ENCODE results near the gene SLC44A2.

Gene SLC44A2

GRCh38 chr19:10625003-10625761, at the start of gene SLC44A2:
TSS of gene SLC44A2 (plus strand) at chr19:10625553. CDS start at chr19:10625634, 81 bp downstream.
- in situ Hi-C loops (cut with MboI; ENCODE audit: low pct_unique_long_range_greater_than_20kb, low sequenced_read_pairs), result no loop called here
- no peak for DNase-seq

GRCh38 chr19:10577951-10578350, 47.4 kb upstream of the SLC44A2 start:
- in situ Hi-C loops (cut with MboI; ENCODE audit: low pct_unique_long_range_greater_than_20kb, low sequenced_read_pairs), result loop anchor here (10.0 kb wide), 1 partner anchor 67 kb away; no protein-coding TSS in a partner anchor
- no peak for DNase-seq

- peak; percentile 93 for DNase-seq
- in situ Hi-C loops (cut with MboI; ENCODE audit: low pct_unique_long_range_greater_than_20kb, low sequenced_read_pairs), result no loop called here
Observed at GRCh38 chr19:10580979-10581631, 44.2 kb upstream of the SLC44A2 start.

GRCh38 chr19:10582091-10582490, 43.3 kb upstream of the SLC44A2 start:
- no peak for DNase-seq
- in situ Hi-C loops (cut with MboI; ENCODE audit: low pct_unique_long_range_greater_than_20kb, low sequenced_read_pairs), result no loop called here

GRCh38 chr19:10583036-10583776, 42.1 kb upstream of the SLC44A2 start:
- peak; percentile 20 for DNase-seq
- in situ Hi-C loops (cut with MboI; ENCODE audit: low pct_unique_long_range_greater_than_20kb, low sequenced_read_pairs), result no loop called here

GRCh38 chr19:10586396-10586795, 39.0 kb upstream of the SLC44A2 start:
- DNase-seq, result no peak

GRCh38 chr19:10587022-10587838, 38.1 kb upstream of the SLC44A2 start, which contains the start of gene AP1M2:
TSS of gene AP1M2 (minus strand) at chr19:10587312. CDS start at chr19:10587231, 81 bp downstream.
- no peak for DNase-seq
- in situ Hi-C loops (cut with MboI; ENCODE audit: low pct_unique_long_range_greater_than_20kb, low sequenced_read_pairs), result no loop called here

More at GRCh38 chr19:10586396-10586795, 39.0 kb upstream of the SLC44A2 start:
- in situ Hi-C loops (cut with MboI; ENCODE audit: low pct_unique_long_range_greater_than_20kb, low sequenced_read_pairs), result no loop called here

GRCh38 chr19:10587839-10588150, 37.6 kb upstream of the SLC44A2 start:
- no peak for DNase-seq
- in situ Hi-C loops (cut with MboI; ENCODE audit: low pct_unique_long_range_greater_than_20kb, low sequenced_read_pairs), result no loop called here

GRCh38 chr19:10593148-10593547, 32.2 kb upstream of the SLC44A2 start:
- no peak for DNase-seq
- in situ Hi-C loops (cut with MboI; ENCODE audit: low pct_unique_long_range_greater_than_20kb, low sequenced_read_pairs), result no loop called here

- in situ Hi-C loops (cut with MboI; ENCODE audit: low pct_unique_long_range_greater_than_20kb, low sequenced_read_pairs), result no loop called here
- DNase-seq, result no peak
Observed at GRCh38 chr19:10593820-10594637, 31.3 kb upstream of the SLC44A2 start.

- in situ Hi-C loops (cut with MboI; ENCODE audit: low pct_unique_long_range_greater_than_20kb, low sequenced_read_pairs), result no loop called here
- no peak for DNase-seq
Observed at GRCh38 chr19:10600149-10600548, 25.2 kb upstream of the SLC44A2 start.

GRCh38 chr19:10601999-10602329, 23.4 kb upstream of the SLC44A2 start:
- in situ Hi-C loops (cut with MboI; ENCODE audit: low pct_unique_long_range_greater_than_20kb, low sequenced_read_pairs), result no loop called here
- no peak for DNase-seq

- in situ Hi-C loops (cut with MboI; ENCODE audit: low pct_unique_long_range_greater_than_20kb, low sequenced_read_pairs), result no loop called here
- no peak for DNase-seq
Observed at GRCh38 chr19:10602330-10603083, 22.8 kb upstream of the SLC44A2 start.

- in situ Hi-C loops (cut with MboI; ENCODE audit: low pct_unique_long_range_greater_than_20kb, low sequenced_read_pairs), result no loop called here
- peak; percentile 44 for DNase-seq
Observed at GRCh38 chr19:10603084-10603872, 22.1 kb upstream of the SLC44A2 start.

GRCh38 chr19:10603873-10604459, 21.4 kb upstream of the SLC44A2 start:
- peak; percentile 74 for DNase-seq

GRCh38 chr19:10604460-10604980, 20.8 kb upstream of the SLC44A2 start:
- DNase-seq, result peak; percentile 39
- in situ Hi-C loops (cut with MboI; ENCODE audit: low pct_unique_long_range_greater_than_20kb, low sequenced_read_pairs), result no loop called here

More at GRCh38 chr19:10603873-10604459, 21.4 kb upstream of the SLC44A2 start:
- in situ Hi-C loops (cut with MboI; ENCODE audit: low pct_unique_long_range_greater_than_20kb, low sequenced_read_pairs), result no loop called here
